NCI-H187 treated with DMSO at 0.1 percent for 48 hours (cell line): ENCODE results near the gene GPALPP1.
"Not testable (repeated sequence)": the region's sequence is repeated elsewhere in the genome, so short reads cannot be mapped to it uniquely, and the experiment has no call there.

Experiments
- DNase-seq: peaks from one replicate; lab custom pipeline; 2025; lab: John Stamatoyannopoulos, UW

Gene GPALPP1

GRCh38 chr13:44989071-44989889, at the start of gene GPALPP1, which contains the start of gene NUFIP1:
GPALPP1 (plus strand) TSS chr13:44989538; CDS start chr13:44989655, 117 bp downstream.
NUFIP1 (minus strand) TSS chr13:44989471; CDS start chr13:44989436, 35 bp downstream.
- peak; percentile 76 for DNase-seq

- not testable (repeated sequence) for DNase-seq
These were observed 45.9 kb upstream of the GPALPP1 start for GRCh38 chr13:44943411-44943810.

DNA sequence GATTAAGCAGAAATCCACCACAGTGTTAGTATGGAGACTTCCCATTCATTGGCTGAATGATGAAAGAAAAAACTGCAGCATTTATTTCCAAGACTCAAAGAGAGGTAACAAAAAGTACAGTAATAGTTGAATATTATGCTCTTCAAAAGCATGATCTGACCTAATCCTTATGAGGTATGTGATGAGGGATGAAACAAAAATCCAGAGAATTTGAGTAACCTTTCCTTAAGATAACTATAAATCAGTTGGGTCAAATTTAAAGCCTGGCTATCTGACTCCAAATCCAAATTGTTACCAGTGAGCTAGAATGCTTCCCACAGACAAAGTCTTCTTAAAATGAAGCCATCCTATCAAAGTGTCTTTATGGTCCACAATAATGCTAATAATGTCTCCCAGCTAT, 38.2 kb upstream of the GPALPP1 start:
- DNase-seq, result no peak

GRCh38 chr13:44952671-44953070, 36.7 kb upstream of the GPALPP1 start:
- no peak for DNase-seq

- DNase-seq, result no peak
These were observed 35.1 kb upstream of the GPALPP1 start for GRCh38 chr13:44954224-44954623.

GRCh38 chr13:44955406-44955805, 33.9 kb upstream of the GPALPP1 start:
- DNase-seq, result no peak

- DNase-seq, result no peak
These were observed 27.3 kb upstream of the GPALPP1 start for GRCh38 chr13:44961997-44962396.

DNA sequence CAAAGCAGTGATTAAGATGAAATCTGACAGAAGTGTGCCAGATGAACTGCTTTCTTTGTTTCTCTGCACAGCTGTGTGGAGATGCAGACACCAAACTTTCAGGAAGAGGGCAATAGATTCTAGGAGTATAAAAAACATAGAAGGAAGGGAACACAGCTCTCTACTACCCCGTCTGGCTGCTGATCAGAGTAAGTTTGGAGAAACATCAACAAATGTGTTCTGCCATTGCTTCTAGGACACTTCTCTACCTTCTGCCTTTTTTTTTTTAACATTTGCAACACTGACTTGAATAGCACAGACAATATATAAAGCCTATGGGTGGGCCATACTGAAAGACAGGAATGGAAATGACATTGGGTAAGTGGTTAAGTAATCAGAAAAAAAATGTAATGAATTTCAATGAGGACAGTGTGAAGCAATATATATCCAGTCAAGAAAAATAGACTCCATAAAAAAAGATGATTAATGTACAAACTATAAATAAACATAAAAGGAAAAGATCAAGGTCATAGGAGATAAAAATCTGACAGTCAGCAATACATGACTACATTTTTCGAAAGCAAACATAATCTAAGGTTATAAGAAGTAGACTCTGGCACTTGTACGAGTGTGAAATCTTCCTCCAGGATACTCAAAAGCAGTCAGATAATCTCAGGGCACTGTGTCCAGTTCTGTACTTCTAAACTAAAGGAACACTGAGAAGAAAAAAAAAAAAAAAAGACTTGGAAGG, 21.5 kb upstream of the GPALPP1 start:
- DNase-seq, result no peak

- DNase-seq, result no peak
These were observed 20.9 kb upstream of the GPALPP1 start for GRCh38 chr13:44968434-44968815.

DNA sequence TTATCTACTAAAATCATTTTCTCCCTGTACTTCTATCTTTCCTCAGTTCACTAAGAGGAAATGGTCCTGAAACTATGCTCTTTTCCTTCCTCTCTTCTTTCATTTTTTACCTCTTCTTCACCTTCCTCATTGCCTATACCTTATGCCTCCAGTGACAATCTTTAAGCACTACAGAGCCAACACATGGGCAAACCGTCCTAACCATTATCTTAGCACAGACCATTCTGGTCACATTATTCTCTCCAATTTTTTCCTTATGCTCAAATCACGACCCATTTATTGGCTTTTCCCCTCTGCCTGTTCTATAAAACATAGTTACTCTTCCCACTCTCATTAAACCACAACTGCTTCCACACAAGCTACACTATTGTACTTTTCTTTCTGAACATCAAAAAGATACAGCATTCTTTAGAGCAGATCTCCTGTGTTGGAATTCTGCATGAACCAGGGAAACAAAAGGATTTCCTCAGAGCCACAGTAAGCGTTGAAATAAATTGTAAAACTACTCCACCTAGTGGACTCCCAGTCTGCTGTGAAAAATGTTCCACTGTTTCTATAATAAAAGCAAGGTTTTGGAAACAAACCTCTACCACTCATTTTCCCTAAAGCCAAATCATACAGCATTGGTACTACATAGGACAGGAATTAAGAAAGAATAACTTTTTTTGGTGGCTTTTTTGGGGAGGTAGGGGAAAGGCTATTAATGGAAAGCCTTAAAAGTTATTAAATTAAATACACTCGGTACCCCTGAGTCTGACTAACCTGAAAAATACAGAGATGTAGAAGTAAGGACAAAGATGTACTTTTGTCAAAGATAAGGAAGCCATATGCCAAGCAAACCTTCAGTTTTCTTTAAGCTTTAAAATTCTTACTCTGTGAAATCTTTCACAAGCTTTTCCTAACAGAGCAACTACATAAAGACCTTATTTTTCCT, 19.5 kb upstream of the GPALPP1 start:
- peak; percentile 4 for DNase-seq

DNA sequence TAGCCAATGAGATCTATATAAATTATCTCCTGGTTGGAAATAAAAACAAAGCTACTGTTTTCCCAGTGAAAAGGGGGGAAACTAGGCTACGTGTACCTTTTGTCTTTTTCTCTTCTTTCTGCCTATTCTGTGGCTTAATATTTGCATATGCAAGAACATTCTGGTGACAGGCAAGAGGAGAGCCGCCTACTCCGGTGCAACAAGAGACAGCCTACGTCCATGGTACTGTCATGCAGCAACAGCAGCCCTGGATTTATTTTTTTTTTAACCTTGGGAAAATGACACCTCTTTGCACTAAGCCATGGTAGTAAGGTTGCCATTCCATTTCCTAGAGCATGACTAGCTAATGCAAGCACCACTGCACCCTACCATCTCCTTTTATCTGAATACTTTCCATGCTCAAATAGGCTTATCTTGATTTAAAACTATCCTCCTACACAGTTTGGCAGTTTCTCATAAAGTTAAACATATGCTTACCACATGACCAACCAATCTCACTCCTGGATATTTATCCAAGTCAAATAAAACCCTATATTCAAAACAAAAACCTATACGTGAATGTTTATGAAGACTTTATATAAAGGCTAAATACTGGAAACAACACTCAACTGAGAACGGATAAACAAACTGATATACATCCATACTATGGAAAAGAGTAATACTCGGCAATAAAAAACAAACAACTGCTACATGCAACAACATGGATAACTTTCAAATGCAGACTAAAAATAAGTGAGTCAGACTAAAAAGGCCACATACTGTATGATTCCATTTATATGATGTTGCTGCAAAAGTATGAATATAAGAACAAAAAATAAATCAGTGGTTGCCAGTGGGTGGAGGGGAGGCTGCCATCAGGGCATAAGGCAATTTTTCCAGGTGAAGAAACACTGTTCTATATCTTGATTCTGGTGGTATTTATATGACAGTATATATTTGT, 17.4 kb upstream of the GPALPP1 start:
- no peak for DNase-seq

DNA sequence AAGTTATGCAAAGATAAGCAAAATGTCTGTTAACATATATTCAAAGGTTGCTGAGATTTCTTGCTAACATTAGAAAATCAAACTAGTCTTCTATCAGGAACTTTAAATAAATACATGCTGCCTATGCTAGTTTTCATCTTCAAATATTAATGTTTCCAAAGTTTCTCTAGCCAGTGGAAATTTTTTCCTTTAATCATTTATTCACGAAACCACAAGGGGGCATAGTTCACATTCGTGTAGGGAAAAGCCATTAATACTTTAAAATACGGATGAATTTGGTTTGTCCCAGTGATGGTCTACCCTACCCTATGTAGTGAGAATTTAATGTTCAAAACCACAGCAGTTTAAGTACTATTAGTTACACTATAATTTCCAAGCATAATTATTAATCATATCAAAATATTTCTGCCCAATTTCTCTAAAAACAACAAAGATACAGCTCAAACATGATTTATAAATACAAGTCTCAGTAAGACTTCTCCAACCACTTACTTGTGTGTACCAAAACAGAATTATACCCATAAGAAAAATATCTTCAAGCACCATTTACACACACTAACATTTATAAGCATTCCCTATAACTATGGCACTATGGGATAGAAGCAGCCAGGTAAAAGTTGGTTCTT, 16.3 kb upstream of the GPALPP1 start:
- no peak for DNase-seq

- DNase-seq, result no peak
These were observed 15.1 kb upstream of the GPALPP1 start for GRCh38 chr13:44974056-44974793.

- DNase-seq, result no peak
These were observed 13.1 kb upstream of the GPALPP1 start for GRCh38 chr13:44976196-44976595.

DNA sequence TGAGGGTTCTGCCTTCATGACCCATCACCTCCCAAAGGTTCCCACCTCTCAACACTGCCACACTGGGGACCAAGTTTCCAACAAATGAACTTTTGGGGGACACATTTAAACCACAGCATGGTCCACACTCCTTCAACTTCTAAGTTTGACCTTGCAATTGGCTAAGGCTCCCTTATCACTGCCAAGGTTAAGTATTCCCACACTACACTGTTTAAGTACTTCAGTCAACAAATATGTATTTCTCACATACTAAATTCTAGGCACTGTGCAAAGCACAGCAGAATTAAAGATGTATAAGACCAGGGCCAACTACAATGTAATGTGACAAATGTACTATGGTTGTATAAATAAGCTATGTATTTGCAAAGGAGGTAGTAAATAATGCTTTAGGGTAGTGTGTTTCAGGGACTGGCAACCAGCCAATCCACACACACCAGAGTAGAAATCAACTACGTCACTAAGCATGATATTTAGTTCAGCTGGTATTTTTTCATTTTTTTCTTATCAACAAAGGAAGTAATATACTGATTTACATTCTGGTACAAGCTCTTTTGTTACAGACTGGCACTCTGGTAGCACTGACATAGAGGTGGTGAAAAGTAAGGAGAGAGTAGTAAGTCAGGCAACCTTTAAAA, 12.3 kb upstream of the GPALPP1 start:
- no peak for DNase-seq

GRCh38 chr13:44978328-44978727, 11.0 kb upstream of the GPALPP1 start:
- DNase-seq, result no peak

GRCh38 chr13:44989941-44990340, 603 bp downstream of the GPALPP1 start:
- DNase-seq, result no peak

- DNase-seq, result no peak
These were observed 14.1 kb downstream of the GPALPP1 start for GRCh38 chr13:45003417-45003816.

- DNase-seq, result no peak
These were observed 14.8 kb downstream of the GPALPP1 start for GRCh38 chr13:45004096-45004495.
